Esophagus muscularis mucosa (tissue), 4 donors: ENCODE data around the gene GDF15.
"Not testable (repeated sequence)": the region's sequence is repeated elsewhere in the genome, so short reads cannot be mapped to it uniquely, and the experiment has no call there.

ENCODE experiments used
- EP300 ChIP-seq: sonication (generic); formaldehyde crosslinking; IDR thresholded peaks from one replicate; pipeline ENCODE4 v1.6.1; 2017; ENCODE audit warnings: antibody characterized with exemption
- POLR2AphosphoS5 ChIP-seq, 2 donors: sonication (generic); formaldehyde crosslinking; IDR thresholded peaks; one replicate each; pipeline ENCODE4 v1.6.1; 2017; ENCODE audit warnings: antibody characterized with exemption in 2 of 2
- TF ChIP-seq, protein P1 (sequence below), 3 experiments: fragments of 200-600 bp in 2 of 3; fragments of 450-650 bp in 1 of 3; sonication (generic) in 2 of 3; IDR thresholded peaks; one replicate each; pipeline ENCODE4 v1.5.1; 2017 to 2019; ENCODE audit warnings: antibody characterized with exemption in 3 of 3, mild to moderate bottlenecking in 2 of 3, moderate library complexity in 1 of 3

DNA sequence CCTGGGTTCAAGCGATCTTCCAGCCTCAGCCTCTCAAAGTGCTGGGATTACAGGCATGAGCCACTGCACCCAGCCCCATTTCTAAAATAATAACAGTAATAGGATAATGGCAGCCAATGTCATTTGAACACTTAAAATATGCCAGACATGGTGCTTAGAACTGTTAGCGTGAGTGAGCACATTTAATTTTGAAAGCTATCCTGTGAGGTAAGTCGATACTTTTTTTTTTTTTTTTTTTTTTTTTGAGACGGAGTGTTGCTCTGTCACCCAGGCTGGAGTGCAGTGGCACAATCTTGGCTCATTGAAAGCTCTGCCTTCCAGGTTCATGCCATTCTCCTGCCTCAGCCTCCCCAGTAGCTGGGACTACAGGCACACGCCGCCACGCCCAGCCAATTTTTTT, 31.2 kb upstream of the GDF15 start:
- not testable (repeated sequence) for TF ChIP-seq POLR2AphosphoS5 (IDR thresholded peaks at IDR 0.05); EP300
- TF ChIP-seq, protein P1, sequence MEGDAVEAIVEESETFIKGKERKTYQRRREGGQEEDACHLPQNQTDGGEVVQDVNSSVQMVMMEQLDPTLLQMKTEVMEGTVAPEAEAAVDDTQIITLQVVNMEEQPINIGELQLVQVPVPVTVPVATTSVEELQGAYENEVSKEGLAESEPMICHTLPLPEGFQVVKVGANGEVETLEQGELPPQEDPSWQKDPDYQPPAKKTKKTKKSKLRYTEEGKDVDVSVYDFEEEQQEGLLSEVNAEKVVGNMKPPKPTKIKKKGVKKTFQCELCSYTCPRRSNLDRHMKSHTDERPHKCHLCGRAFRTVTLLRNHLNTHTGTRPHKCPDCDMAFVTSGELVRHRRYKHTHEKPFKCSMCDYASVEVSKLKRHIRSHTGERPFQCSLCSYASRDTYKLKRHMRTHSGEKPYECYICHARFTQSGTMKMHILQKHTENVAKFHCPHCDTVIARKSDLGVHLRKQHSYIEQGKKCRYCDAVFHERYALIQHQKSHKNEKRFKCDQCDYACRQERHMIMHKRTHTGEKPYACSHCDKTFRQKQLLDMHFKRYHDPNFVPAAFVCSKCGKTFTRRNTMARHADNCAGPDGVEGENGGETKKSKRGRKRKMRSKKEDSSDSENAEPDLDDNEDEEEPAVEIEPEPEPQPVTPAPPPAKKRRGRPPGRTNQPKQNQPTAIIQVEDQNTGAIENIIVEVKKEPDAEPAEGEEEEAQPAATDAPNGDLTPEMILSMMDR (IDR thresholded peaks at IDR 0.05): not testable (repeated sequence)
